ENCODE results near the gene LCT. TPM values are rescaled to one million over a fixed set of nuclear protein-coding genes. Genes with fewer than 3 reads are reported as not detected.

Gene LCT
- polyA plus RNA-seq, 1 of the 3 experiments (the other 2 are of a cell fraction), result not detected

GRCh38 chr2:135863233-135863632 lies 26.2 kb upstream of the LCT start:
- no peaks in the 10 kb centered on the region for H3K4me1 ChIP-seq (ENCODE audit: control insufficient read depth in 1 of 2, insufficient read depth in 2 of 2, low read depth in 1 of 2, low read length in 1 of 2)
- no peaks in the 10 kb centered on the region for H3K79me2 ChIP-seq (ENCODE audit: insufficient read depth)
- no peaks in the 10 kb centered on the region for H4K20me1 ChIP-seq (ENCODE audit: insufficient read depth)
- no peak for TF ChIP-seq MEF2A (IDR thresholded peaks at IDR 0.05; ENCODE audit: borderline replicate concordance, low read depth)
- TF ChIP-seq RXRA (IDR thresholded peaks at IDR 0.05; ENCODE audit: borderline replicate concordance, low read depth), result no peak
- TF ChIP-seq NFIC (IDR thresholded peaks at IDR 0.05; ENCODE audit: borderline replicate concordance), result no peak
- no peak for TF ChIP-seq PBX3 (IDR thresholded peaks at IDR 0.05)
- TF ChIP-seq NRF1 (IDR thresholded peaks at IDR 0.05; ENCODE audit: low read depth, low read length), result no peak
- TF ChIP-seq, protein P1, sequence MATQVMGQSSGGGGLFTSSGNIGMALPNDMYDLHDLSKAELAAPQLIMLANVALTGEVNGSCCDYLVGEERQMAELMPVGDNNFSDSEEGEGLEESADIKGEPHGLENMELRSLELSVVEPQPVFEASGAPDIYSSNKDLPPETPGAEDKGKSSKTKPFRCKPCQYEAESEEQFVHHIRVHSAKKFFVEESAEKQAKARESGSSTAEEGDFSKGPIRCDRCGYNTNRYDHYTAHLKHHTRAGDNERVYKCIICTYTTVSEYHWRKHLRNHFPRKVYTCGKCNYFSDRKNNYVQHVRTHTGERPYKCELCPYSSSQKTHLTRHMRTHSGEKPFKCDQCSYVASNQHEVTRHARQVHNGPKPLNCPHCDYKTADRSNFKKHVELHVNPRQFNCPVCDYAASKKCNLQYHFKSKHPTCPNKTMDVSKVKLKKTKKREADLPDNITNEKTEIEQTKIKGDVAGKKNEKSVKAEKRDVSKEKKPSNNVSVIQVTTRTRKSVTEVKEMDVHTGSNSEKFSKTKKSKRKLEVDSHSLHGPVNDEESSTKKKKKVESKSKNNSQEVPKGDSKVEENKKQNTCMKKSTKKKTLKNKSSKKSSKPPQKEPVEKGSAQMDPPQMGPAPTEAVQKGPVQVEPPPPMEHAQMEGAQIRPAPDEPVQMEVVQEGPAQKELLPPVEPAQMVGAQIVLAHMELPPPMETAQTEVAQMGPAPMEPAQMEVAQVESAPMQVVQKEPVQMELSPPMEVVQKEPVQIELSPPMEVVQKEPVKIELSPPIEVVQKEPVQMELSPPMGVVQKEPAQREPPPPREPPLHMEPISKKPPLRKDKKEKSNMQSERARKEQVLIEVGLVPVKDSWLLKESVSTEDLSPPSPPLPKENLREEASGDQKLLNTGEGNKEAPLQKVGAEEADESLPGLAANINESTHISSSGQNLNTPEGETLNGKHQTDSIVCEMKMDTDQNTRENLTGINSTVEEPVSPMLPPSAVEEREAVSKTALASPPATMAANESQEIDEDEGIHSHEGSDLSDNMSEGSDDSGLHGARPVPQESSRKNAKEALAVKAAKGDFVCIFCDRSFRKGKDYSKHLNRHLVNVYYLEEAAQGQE (IDR thresholded peaks at IDR 0.05; ENCODE audit: low read depth, low read length), result no peak
- TF ChIP-seq MXI1 (IDR thresholded peaks at IDR 0.05; ENCODE audit: low read depth, low read length), result no peak
- TF ChIP-seq TEAD4 (IDR thresholded peaks at IDR 0.05; ENCODE audit: borderline replicate concordance, insufficient read depth), result no peak
- TF ChIP-seq EP300 (IDR thresholded peaks at IDR 0.05; ENCODE audit: borderline replicate concordance in 1 of 2, low read depth in 1 of 2, low read length in 1 of 2), result no peak
- no peak for TF ChIP-seq FOXJ3 (CRISPR knock-in tag; IDR thresholded peaks at IDR 0.05)
- no peak for TF ChIP-seq GATA2 (CRISPR knock-in tag; IDR thresholded peaks at IDR 0.05)
- TF ChIP-seq CHD2 (IDR thresholded peaks at IDR 0.05; ENCODE audit: low read length, partially characterized antibody), result no peak
- no peak for TF ChIP-seq TAF1 (IDR thresholded peaks at IDR 0.05; ENCODE audit: borderline replicate concordance, low read depth, low read length)
- no peak for TF ChIP-seq YY1 (IDR thresholded peaks at IDR 0.05; ENCODE audit: low read depth)
- no peak for TF ChIP-seq JUND (IDR thresholded peaks at IDR 0.05)
- peaks cover 50 to 51% of the 10 kb centered on the region in 2 experiments for H3K36me3 ChIP-seq (replicated peaks in 1 of 2; ENCODE audit: control insufficient read depth in 1 of 2, insufficient read depth in 2 of 2, low read length in 1 of 2)
- CTCF ChIA-PET, result interaction anchor here (1.7 kb wide), 1 partner anchor 859 kb away, joined by 5 read pairs; no protein-coding TSS in a partner anchor
- 91% methylated on average over 6 of the region's 6 CpGs for WGBS (ENCODE audit: low lambda C conversion rate)
- peaks cover 3% of the 10 kb centered on the region for H3F3A ChIP-seq (replicated peaks; ENCODE audit: insufficient read depth)
- H3K4me2 ChIP-seq, result no peak overlapping the region
- H3K9me2 ChIP-seq, result no peaks in the 10 kb centered on the region
- no peak overlapping the region for H3K9ac ChIP-seq
- no peaks in the 10 kb centered on the region for H3K9me3 ChIP-seq
- H3K27ac ChIP-seq (ENCODE audit: low read depth in 2 of 2, low read length in 1 of 2), result no peak overlapping the region
- no peak overlapping the region for H2AFZ ChIP-seq (ENCODE audit: low read depth)
- H3K4me3 ChIP-seq (ENCODE audit: low read depth in 2 of 2, low read length in 1 of 2), result no peak overlapping the region
- H3K27me3 ChIP-seq (ENCODE audit: insufficient read depth), result no peaks in the 10 kb centered on the region
- DNase-seq, result no peak
- POLR2A ChIA-PET, result no interaction called here

All from SK-N-SH (cell line).